Keratinocyte (primary cell): Measurements from ENCODE around the gene GAL. TPM values are rescaled to one million over a fixed set of nuclear protein-coding genes. Genes with fewer than 3 reads are reported as not detected.

Source experiments
- DNase-seq: peaks from one replicate; pipeline ENCODE4 v3.0.0-alpha.2; 2011; ENCODE audit warnings: low read depth, missing footprints, low spot score
- FAIRE-seq: peaks from 2 replicates; lab custom pipeline; 2011; peaks lifted over from hg19 to GRCh38; lab: Jason Lieb, UNC
- H2AFZ ChIP-seq: 2 replicates; pipeline ENCODE4 v1.6.0; 2012; ENCODE audit warnings: low read length, control low read depth, inconsistent platforms; ENCODE audit not compliant: control insufficient read depth
- H3K27ac ChIP-seq: 2 replicates; pipeline ENCODE4 v1.5.1; 2011; ENCODE audit warnings: low read length; ENCODE audit not compliant: control insufficient read depth, insufficient read depth
- H3K27me3 ChIP-seq: 3 replicates; pipeline ENCODE4 v1.6.0; 2011; ENCODE audit warnings: low read length; ENCODE audit not compliant: control insufficient read depth, insufficient read depth; ENCODE audit errors: extremely low read depth
- H3K36me3 ChIP-seq, 2 experiments: 2 replicates in 1 of 2; 3 replicates in 1 of 2; pipeline ENCODE4 v1.5.1; 2011; ENCODE audit warnings: low read length in 2 of 2, mild to moderate bottlenecking in 1 of 2; ENCODE audit not compliant: control insufficient read depth in 2 of 2, insufficient read depth in 2 of 2; ENCODE audit errors: extremely low read depth in 1 of 2
- H3K4me1 ChIP-seq: 3 replicates; pipeline ENCODE4 v1.5.1; 2011; ENCODE audit warnings: low read length; ENCODE audit not compliant: control insufficient read depth, insufficient read depth; ENCODE audit errors: extremely low read depth
- H3K4me2 ChIP-seq: 3 replicates; pipeline ENCODE4 v1.6.0; 2011; ENCODE audit warnings: low read depth, low read length; ENCODE audit not compliant: control insufficient read depth, insufficient read depth; ENCODE audit errors: extremely low read depth
- H3K4me3 ChIP-seq, 3 experiments: fragments of 200-600 bp in 1 of 3; sonication (generic) in 1 of 3; 2 replicates in 2 of 3; 3 replicates in 1 of 3; pipeline ENCODE4 v1.5.1; 2011 to 2016; ENCODE audit warnings: low read length in 3 of 3, mild to moderate bottlenecking in 3 of 3, control low read depth in 2 of 3, inconsistent platforms in 1 of 3, low read depth in 1 of 3, mixed read lengths in 1 of 3, mixed run types in 1 of 3, moderate library complexity in 1 of 3; ENCODE audit not compliant: control insufficient read depth in 2 of 3, insufficient read depth in 2 of 3; ENCODE audit errors: extremely low read depth in 1 of 3
- H3K79me2 ChIP-seq: 2 replicates; pipeline ENCODE4 v1.6.0; 2012; ENCODE audit warnings: low read length; ENCODE audit not compliant: control insufficient read depth, insufficient read depth
- H3K9ac ChIP-seq: 3 replicates; pipeline ENCODE4 v1.6.0; 2011; ENCODE audit warnings: low read length; ENCODE audit not compliant: control insufficient read depth, insufficient read depth; ENCODE audit errors: extremely low read depth
- H3K9me1 ChIP-seq: 3 replicates; pipeline ENCODE4 v1.6.0; 2011; ENCODE audit warnings: low read length; ENCODE audit not compliant: control insufficient read depth, insufficient read depth; ENCODE audit errors: extremely low read depth
- H3K9me3 ChIP-seq: 2 replicates; pipeline ENCODE4 v1.5.1; 2012; ENCODE audit warnings: low read depth, low read length; ENCODE audit not compliant: control insufficient read depth
- H4K20me1 ChIP-seq: 3 replicates; pipeline ENCODE4 v1.6.0; 2011; ENCODE audit warnings: low read length; ENCODE audit not compliant: control insufficient read depth, insufficient read depth; ENCODE audit errors: extremely low read depth
- EZH2 ChIP-seq: IDR thresholded peaks from one replicate; pipeline ENCODE4 v1.6.1; 2012; ENCODE audit warnings: inconsistent platforms, mild to moderate bottlenecking, low read length, moderate library complexity
- dilution Hi-C: fragments of 300-500 bp; cut with MboI; formaldehyde crosslinking; loops from one replicate; pipeline ENCODE4 v1.7.0; 2020; ENCODE audit warnings: low sequenced_read_pairs; ENCODE audit not compliant: extremely low pct_ligation_motif_present
- polyA plus RNA-seq, 5 experiments: library from polyadenylated mRNA; depleted of rRNA in 3 of 5; stranded (reverse) in 3 of 5; stranded (forward) in 1 of 5; unstranded in 1 of 5; fragments of >200 nt; gene quantifications; 1 replicate in 1 of 5; 2 replicates in 3 of 5; 3 replicates in 1 of 5; pipeline versions ENCODE4 v1.2.1 to v1.2.3, GENCODE V29; 2011 to 2012; ENCODE audit warnings: missing spikeins in 2 of 5, low read depth in 1 of 5, low replicate concordance in 1 of 5
- TF ChIP-seq, protein P1 (sequence below), 3 experiments: IDR thresholded peaks in 1 of 3; conservative IDR thresholded peaks in 1 of 3; optimal IDR thresholded peaks in 1 of 3; 2 replicates in 2 of 3; 3 replicates in 1 of 3; pipeline versions ENCODE3 to v1.5.1; 2011; ENCODE audit warnings: low read length in 3 of 3, mild to moderate bottlenecking in 3 of 3, moderate library complexity in 2 of 3, control low read depth in 1 of 3, inconsistent platforms in 1 of 3; ENCODE audit not compliant: insufficient read depth in 2 of 3; ENCODE audit errors: extremely low read depth in 1 of 3

Gene GAL
- polyA plus RNA-seq, 1 donor (not counting 4 experiments of a cell fraction or from before 2014, with no cell fraction given): 2.2 TPM

- no peaks in the 10 kb centered on the region for H3K4me1 ChIP-seq
- no peak for DNase-seq
These were observed 3.7 kb upstream of the GAL start for GRCh38 chr11:68680541-68681231.

GRCh38 chr11:68682531-68682961 lies 1.8 kb upstream of the GAL start:
- FAIRE-seq: no peak

More at GRCh38 chr11:68680541-68681231, 3.7 kb upstream of the GAL start:
- H2AFZ ChIP-seq: no peak overlapping the region
- dilution Hi-C loops: no loop called here
- no peaks in the 10 kb centered on the region for H3K36me3 ChIP-seq
- H3K27ac ChIP-seq: no peak overlapping the region
- no peak overlapping the region for H3K9ac ChIP-seq
- TF ChIP-seq, protein P1, sequence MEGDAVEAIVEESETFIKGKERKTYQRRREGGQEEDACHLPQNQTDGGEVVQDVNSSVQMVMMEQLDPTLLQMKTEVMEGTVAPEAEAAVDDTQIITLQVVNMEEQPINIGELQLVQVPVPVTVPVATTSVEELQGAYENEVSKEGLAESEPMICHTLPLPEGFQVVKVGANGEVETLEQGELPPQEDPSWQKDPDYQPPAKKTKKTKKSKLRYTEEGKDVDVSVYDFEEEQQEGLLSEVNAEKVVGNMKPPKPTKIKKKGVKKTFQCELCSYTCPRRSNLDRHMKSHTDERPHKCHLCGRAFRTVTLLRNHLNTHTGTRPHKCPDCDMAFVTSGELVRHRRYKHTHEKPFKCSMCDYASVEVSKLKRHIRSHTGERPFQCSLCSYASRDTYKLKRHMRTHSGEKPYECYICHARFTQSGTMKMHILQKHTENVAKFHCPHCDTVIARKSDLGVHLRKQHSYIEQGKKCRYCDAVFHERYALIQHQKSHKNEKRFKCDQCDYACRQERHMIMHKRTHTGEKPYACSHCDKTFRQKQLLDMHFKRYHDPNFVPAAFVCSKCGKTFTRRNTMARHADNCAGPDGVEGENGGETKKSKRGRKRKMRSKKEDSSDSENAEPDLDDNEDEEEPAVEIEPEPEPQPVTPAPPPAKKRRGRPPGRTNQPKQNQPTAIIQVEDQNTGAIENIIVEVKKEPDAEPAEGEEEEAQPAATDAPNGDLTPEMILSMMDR (optimal IDR thresholded peaks at IDR 0.05 in 1 of 3, IDR thresholded peaks at IDR 0.05 in 1 of 3, conservative IDR thresholded peaks at IDR 0.05 in 1 of 3; ENCODE audit: extremely low read depth in 1 of 3, insufficient read depth in 2 of 3, low read length in 3 of 3): no peak
- no peak for TF ChIP-seq EZH2
- no peak for FAIRE-seq
- peaks cover 26% of the 10 kb centered on the region for H3K27me3 ChIP-seq
- no peaks in the 10 kb centered on the region for H3K79me2 ChIP-seq
- no peak overlapping the region for H3K4me2 ChIP-seq
- H3K9me1 ChIP-seq: no peaks in the 10 kb centered on the region
- H3K4me3 ChIP-seq: no peak overlapping the region
- H4K20me1 ChIP-seq: peaks cover 5% of the 10 kb centered on the region
- H3K9me3 ChIP-seq: no peaks in the 10 kb centered on the region

More at GRCh38 chr11:68682531-68682961, 1.8 kb upstream of the GAL start:
- H3K4me3 ChIP-seq: no peak overlapping the region
- H2AFZ ChIP-seq: no peak overlapping the region
- no peak overlapping the region for H3K4me2 ChIP-seq
- H3K9me1 ChIP-seq: no peaks in the 10 kb centered on the region
- peaks cover 33% of the 10 kb centered on the region for H3K27me3 ChIP-seq
- H4K20me1 ChIP-seq: peaks cover 5% of the 10 kb centered on the region
- dilution Hi-C loops: no loop called here
- H3K27ac ChIP-seq: no peak overlapping the region
- DNase-seq: no peak
- H3K4me1 ChIP-seq: no peaks in the 10 kb centered on the region
- no peaks in the 10 kb centered on the region for H3K9me3 ChIP-seq
- no peak for TF ChIP-seq EZH2
- TF ChIP-seq, protein P1 (optimal IDR thresholded peaks at IDR 0.05 in 1 of 3, IDR thresholded peaks at IDR 0.05 in 1 of 3, conservative IDR thresholded peaks at IDR 0.05 in 1 of 3; ENCODE audit: extremely low read depth in 1 of 3, insufficient read depth in 2 of 3, low read length in 3 of 3): no peak
- H3K9ac ChIP-seq: no peak overlapping the region
- no peaks in the 10 kb centered on the region for H3K79me2 ChIP-seq
- no peaks in the 10 kb centered on the region for H3K36me3 ChIP-seq
